ENCODE measurements around the gene INVS.

INVS gene

DNA sequence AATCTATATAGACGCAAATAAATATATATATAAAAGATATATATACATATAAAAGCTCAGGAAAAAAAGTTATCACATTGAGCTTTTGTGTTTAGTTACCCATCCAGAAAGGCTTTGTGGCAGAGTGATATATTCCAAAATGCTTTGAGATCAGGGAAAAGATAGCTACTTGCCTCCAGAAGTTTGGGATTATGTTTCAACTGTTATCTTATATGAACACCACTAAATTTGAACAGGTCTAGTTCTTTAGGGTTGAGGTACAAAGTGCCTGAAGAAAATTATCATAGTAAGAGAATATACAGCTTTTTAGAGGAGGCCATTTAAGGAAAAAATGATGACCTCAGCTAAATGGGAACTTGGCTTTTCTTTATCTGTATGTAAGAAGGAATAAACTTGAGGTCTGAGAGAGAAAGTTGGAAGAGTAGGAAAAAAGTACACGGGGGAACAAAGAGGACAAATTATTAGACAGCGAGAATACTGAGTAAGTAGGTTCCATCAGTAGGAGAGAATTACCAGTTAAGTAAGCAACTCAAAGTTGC, 2.6 kb upstream of the INVS start:
- H3K4me3 ChIP-seq (ENCODE audit: low read depth, low read length): peak overlapping the region; percentile 92
- TF ChIP-seq, protein P1, sequence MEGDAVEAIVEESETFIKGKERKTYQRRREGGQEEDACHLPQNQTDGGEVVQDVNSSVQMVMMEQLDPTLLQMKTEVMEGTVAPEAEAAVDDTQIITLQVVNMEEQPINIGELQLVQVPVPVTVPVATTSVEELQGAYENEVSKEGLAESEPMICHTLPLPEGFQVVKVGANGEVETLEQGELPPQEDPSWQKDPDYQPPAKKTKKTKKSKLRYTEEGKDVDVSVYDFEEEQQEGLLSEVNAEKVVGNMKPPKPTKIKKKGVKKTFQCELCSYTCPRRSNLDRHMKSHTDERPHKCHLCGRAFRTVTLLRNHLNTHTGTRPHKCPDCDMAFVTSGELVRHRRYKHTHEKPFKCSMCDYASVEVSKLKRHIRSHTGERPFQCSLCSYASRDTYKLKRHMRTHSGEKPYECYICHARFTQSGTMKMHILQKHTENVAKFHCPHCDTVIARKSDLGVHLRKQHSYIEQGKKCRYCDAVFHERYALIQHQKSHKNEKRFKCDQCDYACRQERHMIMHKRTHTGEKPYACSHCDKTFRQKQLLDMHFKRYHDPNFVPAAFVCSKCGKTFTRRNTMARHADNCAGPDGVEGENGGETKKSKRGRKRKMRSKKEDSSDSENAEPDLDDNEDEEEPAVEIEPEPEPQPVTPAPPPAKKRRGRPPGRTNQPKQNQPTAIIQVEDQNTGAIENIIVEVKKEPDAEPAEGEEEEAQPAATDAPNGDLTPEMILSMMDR (IDR thresholded peaks at IDR 0.05; ENCODE audit: control insufficient read depth, extremely low read depth, insufficient read depth): no peak
- no peak for DNase-seq (ENCODE audit: low read depth)

DNA sequence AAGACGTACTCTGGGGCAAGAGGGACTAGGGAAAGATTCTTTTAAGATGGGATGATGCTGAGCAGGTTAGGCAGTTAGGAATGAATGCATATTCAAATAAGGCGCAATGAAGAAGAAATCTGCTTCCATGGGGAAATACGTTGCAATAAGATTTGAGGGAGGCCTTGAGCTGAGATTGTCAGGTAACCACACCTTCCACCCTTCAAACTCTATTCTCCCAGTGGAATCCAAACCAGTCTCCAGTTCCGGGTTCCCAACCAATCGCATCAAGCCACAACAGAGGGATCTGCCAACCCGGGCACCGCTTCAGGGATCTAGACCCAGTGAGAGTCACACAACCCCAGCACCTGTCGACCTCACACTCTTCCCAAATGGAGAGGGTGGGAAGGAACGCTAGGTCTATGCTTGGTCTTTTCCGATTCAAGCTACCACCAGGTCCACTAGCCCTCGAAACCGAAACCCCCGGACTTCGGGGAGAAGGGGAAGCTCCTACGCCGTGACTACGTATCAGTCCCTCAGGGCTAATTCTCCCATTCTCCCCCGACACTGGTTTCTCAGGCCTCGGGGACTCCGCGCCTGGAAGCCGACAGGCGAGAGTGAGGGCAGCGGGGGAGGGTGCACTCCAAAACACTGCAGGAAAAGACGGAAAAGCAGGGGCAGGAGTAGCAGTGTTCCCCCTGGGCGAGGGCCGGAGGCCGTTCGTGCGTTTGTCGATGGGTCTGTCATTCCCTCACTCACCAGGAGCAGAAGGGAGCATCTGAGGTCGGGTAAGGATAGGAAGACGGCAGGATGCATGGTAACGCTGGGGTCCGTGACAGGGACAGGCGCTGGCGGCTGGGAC, 777 bp upstream of the INVS start:
- DNase-seq (ENCODE audit: low read depth): peak; percentile 72
- H3K4me3 ChIP-seq (ENCODE audit: low read depth, low read length): peak overlapping the region; percentile 92
- TF ChIP-seq, protein P1 (IDR thresholded peaks at IDR 0.05; ENCODE audit: control insufficient read depth, extremely low read depth, insufficient read depth): no peak

DNA sequence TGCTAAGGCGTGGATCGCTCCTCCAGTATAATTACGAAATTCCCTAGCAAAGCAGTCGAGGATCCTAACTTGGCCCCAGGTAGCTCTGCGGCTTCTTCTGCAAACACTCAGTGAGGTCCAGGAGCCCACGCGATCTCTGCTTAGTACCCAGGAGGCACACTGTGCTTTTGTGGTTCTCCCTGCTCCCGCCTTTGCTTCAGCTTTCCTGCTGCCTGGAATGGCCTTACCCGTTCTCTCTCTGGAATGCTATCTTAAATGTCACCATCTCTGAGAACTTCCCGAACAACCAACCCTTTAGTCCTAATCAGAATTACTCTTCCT, 639 bp downstream of the INVS start:
- TF ChIP-seq, protein P1 (IDR thresholded peaks at IDR 0.05; ENCODE audit: control insufficient read depth, extremely low read depth, insufficient read depth): no peak
- no peak for DNase-seq (ENCODE audit: low read depth)
- H3K4me3 ChIP-seq (ENCODE audit: low read depth, low read length): peak overlapping the region; percentile 92

DNA sequence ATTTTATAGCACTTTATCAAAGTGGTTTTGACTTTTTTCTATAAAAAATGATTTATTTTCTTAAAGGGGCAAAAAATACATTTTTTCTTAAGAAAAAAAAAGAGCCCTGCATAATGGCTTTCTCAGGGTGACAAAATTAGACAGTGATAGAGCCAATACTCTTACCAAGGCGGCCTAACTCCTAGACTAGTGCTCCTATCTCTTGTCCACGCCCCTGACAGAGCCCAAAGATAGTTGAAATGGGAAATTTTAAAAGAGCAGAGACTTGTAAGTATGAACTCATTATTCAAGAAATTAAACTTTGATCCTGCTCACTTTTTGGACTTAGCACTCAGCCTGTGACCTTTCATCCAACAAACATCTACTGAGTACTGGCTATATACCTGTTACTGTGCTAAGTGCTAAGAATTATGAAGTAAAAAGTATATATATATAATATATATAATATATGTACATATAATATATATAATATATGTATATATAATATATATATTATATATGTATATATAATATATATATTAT, 1.2 kb downstream of the INVS start:
- no peak for DNase-seq (ENCODE audit: low read depth)
- TF ChIP-seq, protein P1 (IDR thresholded peaks at IDR 0.05; ENCODE audit: control insufficient read depth, extremely low read depth, insufficient read depth): no peak
- H3K4me3 ChIP-seq (ENCODE audit: low read depth, low read length): peak overlapping the region; percentile 92

DNA sequence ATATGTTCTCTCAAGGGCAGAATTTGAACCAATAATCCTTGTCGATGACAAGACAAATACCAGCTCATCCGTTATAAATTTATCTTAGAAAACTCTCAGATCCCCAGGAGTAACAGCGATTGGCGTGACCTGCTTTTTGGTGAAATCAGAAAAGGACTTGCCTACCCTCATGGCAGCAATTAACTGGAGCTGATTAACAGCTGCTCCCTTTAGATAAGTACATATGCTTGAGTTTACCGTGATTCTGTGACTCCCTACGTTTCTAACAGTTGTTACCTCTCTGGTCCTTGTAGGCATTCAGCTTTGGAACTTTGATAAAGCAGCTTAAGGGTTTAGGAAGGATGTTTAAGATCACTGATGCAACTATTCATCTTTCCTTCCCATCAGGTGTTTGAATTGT, 2.6 kb downstream of the INVS start:
- no peak for DNase-seq (ENCODE audit: low read depth)
- TF ChIP-seq, protein P1 (IDR thresholded peaks at IDR 0.05; ENCODE audit: control insufficient read depth, extremely low read depth, insufficient read depth): no peak
- H3K4me3 ChIP-seq (ENCODE audit: low read depth, low read length): no peak overlapping the region

DNA sequence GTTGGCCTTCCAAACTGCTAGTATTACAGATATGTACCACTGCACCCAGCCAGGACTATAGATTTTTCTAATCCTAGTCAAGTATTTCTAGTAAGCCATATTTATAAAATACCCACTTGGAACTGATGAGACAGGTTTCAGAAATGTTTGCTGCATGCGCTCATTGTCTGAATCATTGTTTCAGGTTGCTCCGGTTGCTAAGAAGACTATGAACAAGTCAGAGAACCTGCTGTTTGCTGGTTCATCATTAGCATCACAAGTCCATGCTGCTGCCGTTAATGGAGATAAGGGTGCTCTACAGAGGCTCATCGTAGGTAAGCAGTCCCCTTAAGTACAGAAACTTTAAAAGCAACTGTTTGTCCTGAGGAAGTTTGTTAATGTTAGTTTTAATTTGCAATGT, 5.3 kb downstream of the INVS start:
- TF ChIP-seq, protein P1 (IDR thresholded peaks at IDR 0.05; ENCODE audit: control insufficient read depth, extremely low read depth, insufficient read depth): no peak
- H3K4me3 ChIP-seq (ENCODE audit: low read depth, low read length): no peak overlapping the region
- DNase-seq (ENCODE audit: low read depth): no peak

All from LNCaP clone FGC (cell line).